ENCODE measurements around the gene MCOLN2.

- TF ChIP-seq CTCF (IDR thresholded peaks at IDR 0.05) (no peak), EZH2 (IDR thresholded peaks at IDR 0.05; ENCODE audit: borderline replicate concordance, insufficient read depth, low read depth, low read length, poor library complexity, severe bottlenecking) (no peak)
Observed at GRCh38 chr1:85024736-85025135, 27.8 kb upstream of the MCOLN2 start.

Data from B cell (primary cell).